Activated CD4-positive, alpha-beta T cell treated with anti-CD3 and anti-CD28 coated beads, Interleukin-2, Interleukin-4, amounts not matched to agents 100 ng/mL and 50 ng/mL, durations not matched to agents 16 hours and 8 hours (primary cell): Measurements from ENCODE around the gene C2orf92.
A peak's percentile ranks its signal among the peaks of the same experiment; 100 is the strongest.

Source experiments
- DNase-seq: peaks from one replicate; pipeline ENCODE4 v3.0.0-alpha.2; 2020; ENCODE audit warnings: low spot score

Gene C2orf92

GRCh38 chr2:97730245-97730644, 60.7 kb downstream of the C2orf92 start:
- no peak for DNase-seq

DNA sequence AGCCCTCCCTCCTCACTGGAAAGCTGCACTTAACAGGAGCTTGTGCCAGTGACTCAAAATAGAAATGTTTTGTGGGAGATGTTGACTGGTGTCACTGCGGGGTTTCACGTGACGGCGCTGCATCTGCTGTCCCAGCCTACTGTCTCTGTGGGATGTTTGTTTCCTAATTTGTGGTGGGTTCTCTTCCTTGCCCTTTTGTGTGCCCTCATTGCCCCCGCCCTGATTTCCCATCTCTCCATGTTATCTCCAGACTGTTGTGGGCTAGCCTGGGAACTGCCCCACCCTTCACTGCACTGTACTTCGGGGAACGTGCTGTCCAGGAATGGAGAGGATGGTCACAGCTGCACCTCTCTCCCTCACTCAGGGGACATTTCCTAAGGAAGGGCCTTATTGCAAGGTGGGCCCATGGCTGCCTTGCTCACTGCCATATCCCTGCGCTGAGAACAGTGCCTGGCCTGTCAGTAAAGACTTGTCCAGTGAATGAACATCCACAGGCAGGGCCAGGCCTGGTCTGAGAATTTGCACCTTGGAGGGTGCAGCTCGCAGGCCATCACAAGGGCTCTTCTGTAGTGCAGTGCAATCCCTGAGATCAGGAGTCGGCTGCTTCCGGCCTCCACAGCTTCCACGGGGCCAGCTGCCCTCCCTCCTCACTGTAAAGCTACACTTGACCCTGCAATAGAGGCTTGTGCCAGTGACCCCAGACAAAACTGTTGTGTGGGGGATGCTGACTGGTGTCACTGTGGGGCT, 61.9 kb downstream of the C2orf92 start:
- no peak for DNase-seq

GRCh38 chr2:97732436-97733340, 63.2 kb downstream of the C2orf92 start:
- DNase-seq: no peak

DNA sequence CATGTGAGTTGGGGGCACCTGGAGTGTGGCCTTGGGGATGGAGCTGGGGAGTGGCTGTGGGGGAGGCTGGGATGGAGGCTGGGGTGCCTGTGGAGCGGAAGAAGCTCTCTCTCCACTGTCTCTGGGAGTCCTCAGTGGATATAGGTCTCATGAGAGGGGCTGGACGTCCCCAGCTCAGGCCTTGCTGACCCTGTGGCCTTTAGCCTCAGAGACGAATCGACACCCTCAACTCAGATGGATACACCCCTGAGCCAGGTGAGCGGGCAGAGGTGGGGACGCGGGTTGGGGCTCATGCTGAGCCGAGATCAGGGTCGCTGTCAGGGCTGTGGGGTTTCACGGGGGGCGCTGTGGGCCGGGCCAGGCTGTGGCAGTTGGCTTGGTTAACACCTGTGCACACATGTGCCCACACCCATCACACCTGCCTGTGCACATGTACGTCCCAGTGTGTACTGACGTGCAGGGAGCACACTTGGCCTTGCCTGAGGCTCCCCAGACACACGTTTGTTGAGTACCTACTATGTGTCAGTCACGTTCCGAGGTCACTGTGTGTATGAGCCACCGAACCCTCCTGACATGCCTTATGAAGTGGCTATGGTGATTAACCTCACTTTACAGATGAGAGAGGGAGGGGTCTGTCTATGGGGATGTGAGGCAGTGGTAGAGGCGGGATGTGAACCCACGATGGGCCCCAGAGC, 64.0 kb downstream of the C2orf92 start:
- no peak for DNase-seq

DNA sequence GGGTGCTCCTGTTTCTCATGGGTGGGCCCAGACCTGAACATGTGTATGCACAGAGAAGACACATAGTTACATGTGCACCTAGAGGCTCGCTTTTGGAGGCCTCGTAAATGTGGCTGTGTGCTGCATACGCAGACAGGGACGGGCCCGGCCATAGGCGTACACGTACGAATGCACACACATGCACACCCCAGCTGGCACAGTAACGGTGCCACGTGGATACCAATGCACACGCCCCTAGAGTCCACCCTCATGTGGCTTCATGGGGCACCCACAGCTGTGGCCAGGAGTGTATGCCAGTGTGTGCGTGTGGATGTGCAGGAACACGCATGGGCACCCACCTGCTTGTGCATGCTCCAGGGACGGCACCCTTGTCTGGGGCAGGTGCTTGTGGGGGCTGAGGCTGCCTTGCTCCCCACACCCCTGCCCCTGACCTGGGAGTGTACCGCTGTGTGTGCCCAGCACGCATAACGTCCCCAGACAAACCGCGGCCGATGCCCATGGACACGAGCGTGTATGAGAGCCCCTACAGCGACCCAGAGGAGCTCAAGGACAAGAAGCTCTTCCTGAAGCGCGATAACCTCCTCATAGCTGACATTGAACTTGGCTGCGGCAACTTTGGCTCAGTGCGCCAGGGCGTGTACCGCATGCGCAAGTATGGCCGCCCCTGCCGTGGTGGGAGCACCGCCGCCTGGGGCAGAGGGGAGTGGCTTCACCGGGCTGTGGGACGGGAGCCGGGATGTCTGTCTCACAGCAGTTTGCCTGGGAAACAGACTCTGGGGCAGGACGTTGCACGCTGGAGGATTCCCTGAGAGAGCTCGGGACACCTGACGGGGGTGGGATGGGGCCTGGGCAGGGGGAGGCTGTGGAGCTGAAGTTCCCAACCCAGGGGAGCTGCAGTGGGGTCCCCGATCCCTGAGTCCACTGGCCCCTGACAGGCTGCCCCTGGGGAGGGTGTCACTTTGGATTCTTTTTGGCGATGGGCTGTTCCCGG, 64.8 kb downstream of the C2orf92 start:
- no peak for DNase-seq

GRCh38 chr2:97735161-97735561, 65.6 kb downstream of the C2orf92 start:
- no peak for DNase-seq

GRCh38 chr2:97736185-97736584, 66.7 kb downstream of the C2orf92 start:
- DNase-seq: no peak

GRCh38 chr2:97736608-97737330, 67.3 kb downstream of the C2orf92 start:
- no peak for DNase-seq

- DNase-seq: no peak
These were observed 68.1 kb downstream of the C2orf92 start for GRCh38 chr2:97737421-97738178.

GRCh38 chr2:97738179-97739019, 68.9 kb downstream of the C2orf92 start:
- no peak for DNase-seq

DNA sequence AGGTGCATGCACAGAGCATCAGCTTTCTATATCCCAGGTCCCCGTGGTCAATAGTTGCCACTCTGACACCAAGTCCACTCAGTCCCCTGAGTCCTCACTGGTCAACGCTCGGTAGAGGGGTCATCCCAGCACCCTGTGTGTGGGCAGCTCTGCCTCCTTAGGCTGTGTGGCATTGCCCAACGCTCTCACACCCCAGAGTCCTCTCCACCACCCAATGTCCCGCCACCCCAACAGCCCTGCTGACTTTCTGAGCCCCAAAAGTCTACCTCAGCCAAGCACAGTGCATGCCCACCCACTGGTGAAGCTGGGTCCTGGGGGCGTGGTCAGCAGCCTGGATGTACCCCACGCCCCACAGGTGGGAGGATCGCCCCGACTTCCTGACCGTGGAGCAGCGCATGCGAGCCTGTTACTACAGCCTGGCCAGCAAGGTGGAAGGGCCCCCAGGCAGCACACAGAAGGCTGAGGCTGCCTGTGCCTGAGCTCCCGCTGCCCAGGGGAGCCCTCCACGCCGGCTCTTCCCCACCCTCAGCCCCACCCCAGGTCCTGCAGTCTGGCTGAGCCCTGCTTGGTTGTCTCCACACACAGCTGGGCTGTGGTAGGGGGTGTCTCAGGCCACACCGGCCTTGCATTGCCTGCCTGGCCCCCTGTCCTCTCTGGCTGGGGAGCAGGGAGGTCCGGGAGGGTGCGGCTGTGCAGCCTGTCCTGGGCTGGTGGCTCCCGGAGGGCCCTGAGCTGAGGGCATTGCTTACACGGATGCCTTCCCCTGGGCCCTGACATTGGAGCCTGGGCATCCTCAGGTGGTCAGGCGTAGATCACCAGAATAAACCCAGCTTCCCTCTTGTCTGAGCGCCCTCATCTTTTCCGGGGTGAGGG, 69.7 kb downstream of the C2orf92 start:
- no peak for DNase-seq

- DNase-seq: no peak
These were observed 70.4 kb downstream of the C2orf92 start for GRCh38 chr2:97739893-97740245.

DNA sequence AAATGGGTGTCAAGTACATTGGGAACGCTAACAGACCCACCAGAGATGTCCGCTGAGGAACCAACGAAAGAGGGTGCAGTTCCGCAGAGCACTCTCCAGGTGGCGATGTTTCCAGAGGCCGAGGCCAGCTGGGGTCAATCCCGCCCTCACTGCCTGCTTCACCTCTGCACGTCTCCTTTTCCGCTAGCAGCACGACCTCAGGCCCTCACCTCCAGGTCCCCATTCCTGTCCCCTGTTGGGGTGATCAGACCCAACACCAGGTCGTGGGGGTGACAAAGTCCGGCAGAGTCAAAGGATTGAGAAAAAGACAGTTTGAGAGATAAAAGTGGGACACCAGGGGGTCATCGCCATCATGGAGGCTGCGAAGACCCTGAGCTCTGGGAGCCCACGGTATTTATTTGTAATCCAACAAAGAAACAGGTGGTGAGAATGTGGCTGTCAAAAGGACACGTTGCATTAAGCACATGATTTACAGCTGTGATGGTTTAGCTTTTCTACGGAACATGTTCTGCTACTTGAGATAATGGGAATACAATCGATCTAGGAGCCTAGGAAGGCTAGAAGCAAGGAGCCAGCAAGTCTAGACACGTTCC, 71.2 kb downstream of the C2orf92 start:
- DNase-seq: peak; percentile 30

DNA sequence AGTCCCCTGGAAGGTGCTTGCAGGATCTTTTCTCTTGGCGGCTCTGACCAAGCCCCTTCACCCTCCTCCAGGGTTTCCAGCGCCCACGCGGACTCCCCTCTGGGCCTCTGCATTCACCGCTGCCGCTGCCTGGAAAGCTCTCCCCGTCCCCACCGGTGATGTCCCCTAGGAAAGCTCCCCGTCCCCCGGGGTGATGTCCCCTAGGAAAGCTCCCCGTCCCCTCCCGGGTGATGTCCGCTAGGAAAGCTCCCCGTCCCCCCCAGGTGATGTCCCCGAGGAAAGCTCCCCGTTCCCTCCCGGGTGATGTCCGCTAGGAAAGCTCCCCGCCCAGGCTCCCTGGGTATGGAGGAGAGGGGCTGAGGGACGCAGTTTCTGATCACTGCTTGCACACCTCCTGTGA, 71.7 kb downstream of the C2orf92 start:
- no peak for DNase-seq

DNA sequence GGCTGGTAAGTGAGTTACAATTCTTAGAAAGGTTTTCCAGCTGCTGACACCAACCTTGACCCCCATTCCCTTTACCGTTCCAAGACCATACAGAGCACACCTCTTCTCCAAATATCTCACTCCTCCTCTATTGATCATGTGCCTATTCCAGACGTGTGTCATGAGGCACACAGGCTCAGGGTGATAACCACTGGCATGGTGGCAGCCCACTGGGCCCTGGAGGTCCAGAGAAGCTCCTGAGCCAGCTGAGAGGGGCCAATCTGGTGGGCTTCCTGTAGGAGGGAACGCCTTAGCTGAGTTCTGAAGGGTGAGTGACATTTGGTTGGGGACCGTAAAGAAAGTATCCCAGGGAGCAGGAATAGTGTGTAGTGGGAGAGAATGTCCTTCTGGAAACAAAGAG, 72.2 kb downstream of the C2orf92 start:
- no peak for DNase-seq

DNA sequence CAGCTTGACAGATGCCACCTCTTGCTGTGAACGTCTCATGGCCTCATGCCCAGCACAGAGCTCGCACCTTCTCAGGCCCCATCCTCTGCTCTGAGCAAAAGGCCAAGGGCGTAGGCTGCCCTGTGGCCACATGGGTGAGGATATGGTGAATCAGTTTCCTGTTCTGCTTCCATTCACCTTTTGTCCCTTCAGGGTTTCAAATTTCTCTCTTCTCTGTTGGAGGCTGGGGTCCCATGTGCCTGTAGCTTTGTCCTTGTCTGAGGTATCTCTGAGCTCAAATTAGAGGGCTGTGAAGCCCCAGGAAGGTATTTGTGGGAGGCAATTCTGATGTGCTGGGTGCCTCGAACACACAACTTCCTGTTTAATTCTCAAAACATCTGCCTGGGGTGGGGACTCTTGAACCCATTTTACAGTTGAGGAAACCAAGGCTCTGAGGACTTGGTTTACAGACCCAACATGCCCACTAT, 72.9 kb downstream of the C2orf92 start:
- peak; percentile 27 for DNase-seq

- no peak for DNase-seq
These were observed 74.4 kb downstream of the C2orf92 start for GRCh38 chr2:97743913-97744312.
